Calu3 (cell line): Measurements from ENCODE around the gene AEN. TPM values are rescaled to one million over a fixed set of nuclear protein-coding genes. Genes with fewer than 3 reads are reported as not detected.

Experiments used
- BruUV-seq: library from RNA; stranded (reverse); fragments of 400-500 nt; replicated peaks from 2 replicates; lab custom pipeline; 2021; lab: Mats Ljungman, UMichigan
- CTCF ChIA-PET: fragments of 300-600 bp; sonication (Branson Sonifier 250); formaldehyde crosslinking; loops from one replicate; lab custom pipeline; 2022; ENCODE audit warnings: antibody characterized with exemption; lab: Charles Lee
- DNase-seq: peaks from one replicate; pipeline ENCODE4 v3.0.0; 2022
- H3K27ac Mint-ChIP-seq: one replicate; pipeline ENCODE4 v1.8.0; 2022; ENCODE audit warnings: mixed read lengths; ENCODE audit not compliant: unreplicated experiment
- H3K27me3 Mint-ChIP-seq: one replicate; pipeline ENCODE4 v1.8.0; 2022; ENCODE audit warnings: mixed read lengths; ENCODE audit not compliant: unreplicated experiment
- H3K36me3 Mint-ChIP-seq: one replicate; pipeline ENCODE4 v1.8.0; 2022; ENCODE audit warnings: mild to moderate bottlenecking, moderate library complexity, mixed read lengths; ENCODE audit not compliant: insufficient read depth, unreplicated experiment
- H3K4me1 Mint-ChIP-seq: one replicate; pipeline ENCODE4 v1.8.0; 2022; ENCODE audit warnings: mild to moderate bottlenecking, low read depth, mixed read lengths; ENCODE audit not compliant: unreplicated experiment
- H3K4me3 Mint-ChIP-seq: one replicate; pipeline ENCODE4 v1.8.0; 2022; ENCODE audit warnings: mild to moderate bottlenecking, low read depth, moderate library complexity, mixed read lengths; ENCODE audit not compliant: unreplicated experiment
- H3K9me3 Mint-ChIP-seq: one replicate; pipeline ENCODE4 v1.8.0; 2022; ENCODE audit warnings: low read depth, mixed read lengths; ENCODE audit not compliant: unreplicated experiment
- CTCF ChIP-seq: fragments of 200-600 bp; IDR thresholded peaks from one replicate; pipeline ENCODE4 v1.8.0; 2022; ENCODE audit warnings: antibody characterized with exemption; ENCODE audit not compliant: unreplicated experiment
- intact Hi-C: fragments of 100-400 bp; cut with micrococcal nuclease; formaldehyde crosslinking; loops from one replicate; pipeline ENCODE4 v1.10.0; 2022; ENCODE audit not compliant: unreplicated experiment
- total RNA-seq: library from RNA; stranded (reverse); gene quantifications from 2 replicates; pipeline ENCODE4 v1.2.3, GENCODE V29; 2022

The AEN gene
- total RNA-seq, 1 experiment from 2014 or later: 34.9 TPM

DNA sequence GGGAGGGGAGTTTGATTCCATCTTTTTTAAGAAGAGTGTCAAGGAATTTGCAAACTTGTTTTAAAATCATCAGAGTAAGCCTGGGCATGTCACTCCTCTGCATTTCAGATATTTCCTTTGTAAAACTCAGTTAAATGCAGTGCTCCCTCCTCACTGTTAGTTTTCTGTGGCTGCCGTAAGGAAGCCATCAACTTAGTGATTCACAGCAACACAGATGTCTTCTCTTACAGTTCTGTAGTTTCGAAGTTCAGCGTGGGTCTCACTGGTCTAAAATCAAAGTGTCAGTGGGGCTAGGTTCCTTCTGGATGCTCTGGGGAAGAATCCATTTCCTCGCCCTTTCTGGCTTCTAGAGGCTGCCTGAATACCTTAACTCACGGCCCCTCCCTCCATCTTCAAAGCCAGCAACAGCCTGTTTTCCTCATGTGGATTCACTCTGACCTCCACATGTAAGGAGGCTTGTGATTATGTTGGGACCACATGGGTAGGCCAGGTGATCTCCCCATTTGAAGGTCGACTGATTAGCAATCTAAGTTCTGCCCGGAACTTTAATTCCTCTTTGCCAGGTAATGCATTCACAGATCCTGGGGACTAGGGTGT is 30.1 kb downstream of the AEN start:
- no TSS peak for BruUV-seq
- H3K36me3 Mint-ChIP-seq: peaks cover 27% of the 10 kb centered on the region
- H3K4me1 Mint-ChIP-seq: peaks cover 30% of the 10 kb centered on the region
- no peak overlapping the region for H3K27ac Mint-ChIP-seq
- no peak for TF ChIP-seq CTCF
- no peak overlapping the region for H3K4me3 Mint-ChIP-seq
- CTCF ChIA-PET: no interaction called here
- DNase-seq: no peak
- H3K9me3 Mint-ChIP-seq: no peaks in the 10 kb centered on the region
- no peaks in the 10 kb centered on the region for H3K27me3 Mint-ChIP-seq
- intact Hi-C loops: no loop called here

DNA sequence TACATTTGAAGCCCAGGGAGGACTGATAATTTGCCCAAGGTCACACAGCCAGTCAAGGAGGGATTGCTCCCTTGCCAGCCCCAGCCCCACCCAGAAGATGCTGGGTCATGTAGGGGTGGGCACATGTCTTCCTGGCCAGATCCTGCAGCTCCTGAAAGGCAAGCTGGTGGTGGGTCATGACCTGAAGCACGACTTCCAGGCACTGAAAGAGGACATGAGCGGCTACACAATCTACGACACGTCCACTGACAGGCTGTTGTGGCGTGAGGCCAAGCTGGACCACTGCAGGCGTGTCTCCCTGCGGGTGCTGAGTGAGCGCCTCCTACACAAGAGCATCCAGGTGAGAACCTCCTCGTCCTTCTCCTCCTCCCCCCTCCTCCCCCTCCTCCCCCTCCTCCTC is 30.8 kb downstream of the AEN start:
- Mint-ChIP-seq H3K27ac (no peak overlapping the region), H3K36me3 (peaks cover 27% of the 10 kb centered on the region), H3K27me3 (no peaks in the 10 kb centered on the region), H3K4me3 (no peak overlapping the region), H3K9me3 (no peaks in the 10 kb centered on the region), H3K4me1 (peaks cover 30% of the 10 kb centered on the region)
- CTCF ChIA-PET: no interaction called here
- DNase-seq: no peak
- intact Hi-C loops: no loop called here
- BruUV-seq: no TSS peak
- TF ChIP-seq CTCF: no peak

- H3K4me3 Mint-ChIP-seq: no peak overlapping the region
- no TSS peak for BruUV-seq
- no peaks in the 10 kb centered on the region for H3K9me3 Mint-ChIP-seq
- CTCF ChIA-PET: no interaction called here
- no peak for DNase-seq
- no peaks in the 10 kb centered on the region for H3K27me3 Mint-ChIP-seq
- no peak for TF ChIP-seq CTCF
- H3K27ac Mint-ChIP-seq: no peak overlapping the region
- intact Hi-C loops: no loop called here
- H3K4me1 Mint-ChIP-seq: peaks cover 26% of the 10 kb centered on the region
- peaks cover 27% of the 10 kb centered on the region for H3K36me3 Mint-ChIP-seq
Measured at GRCh38 chr15:88652456-88653199, 31.5 kb downstream of the AEN start.

DNA sequence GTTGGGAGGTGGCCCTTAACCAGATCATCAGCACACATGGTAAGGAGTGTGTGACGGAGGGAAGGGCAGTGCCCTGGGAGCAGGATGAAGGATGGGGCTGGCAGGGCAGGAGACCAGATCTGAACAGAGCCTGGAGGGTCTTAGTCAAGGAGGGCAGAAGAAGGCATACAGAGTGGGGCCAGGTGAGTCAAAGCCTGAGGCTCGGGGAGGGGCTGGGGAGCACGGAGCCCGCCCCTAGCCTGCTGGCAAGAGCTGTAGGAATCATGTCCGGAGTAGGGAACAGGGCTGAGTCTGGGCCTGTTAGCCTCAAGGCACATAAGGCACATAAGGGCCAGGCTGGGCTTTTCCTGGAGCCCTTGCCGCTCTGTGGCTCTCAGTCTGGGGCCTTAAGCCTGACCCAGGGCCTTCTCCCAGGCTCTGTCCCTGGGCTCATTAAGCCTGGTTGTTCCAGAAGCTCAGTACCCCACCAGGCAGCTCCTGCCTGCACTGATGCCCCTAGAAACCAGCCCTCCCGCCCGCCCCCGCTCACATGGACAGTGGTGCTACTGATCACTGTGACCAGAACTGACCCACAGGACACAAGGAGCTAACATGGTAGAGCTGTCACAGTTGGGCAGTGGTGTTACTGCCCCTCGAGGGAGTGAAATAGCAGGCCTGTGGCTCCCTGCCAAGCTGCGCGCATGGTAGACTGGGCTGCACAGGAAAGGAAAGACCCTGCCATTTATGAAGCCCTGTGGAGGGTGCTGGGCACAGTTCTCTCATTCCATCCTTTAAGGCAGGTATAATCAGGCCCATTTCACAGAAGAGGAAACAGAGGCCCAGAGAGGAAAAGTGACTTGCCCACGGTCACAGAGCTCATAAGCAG is 32.3 kb downstream of the AEN start:
- no peaks in the 10 kb centered on the region for H3K27me3 Mint-ChIP-seq
- DNase-seq: no peak
- peaks cover 26% of the 10 kb centered on the region for H3K4me1 Mint-ChIP-seq
- no peak overlapping the region for H3K4me3 Mint-ChIP-seq
- CTCF ChIA-PET: no interaction called here
- H3K9me3 Mint-ChIP-seq: no peaks in the 10 kb centered on the region
- H3K27ac Mint-ChIP-seq: no peak overlapping the region
- intact Hi-C loops: no loop called here
- TF ChIP-seq CTCF: no peak
- H3K36me3 Mint-ChIP-seq: peaks cover 27% of the 10 kb centered on the region
- no TSS peak for BruUV-seq
